ENCODE measurements around the gene DOCK6.

DNA sequence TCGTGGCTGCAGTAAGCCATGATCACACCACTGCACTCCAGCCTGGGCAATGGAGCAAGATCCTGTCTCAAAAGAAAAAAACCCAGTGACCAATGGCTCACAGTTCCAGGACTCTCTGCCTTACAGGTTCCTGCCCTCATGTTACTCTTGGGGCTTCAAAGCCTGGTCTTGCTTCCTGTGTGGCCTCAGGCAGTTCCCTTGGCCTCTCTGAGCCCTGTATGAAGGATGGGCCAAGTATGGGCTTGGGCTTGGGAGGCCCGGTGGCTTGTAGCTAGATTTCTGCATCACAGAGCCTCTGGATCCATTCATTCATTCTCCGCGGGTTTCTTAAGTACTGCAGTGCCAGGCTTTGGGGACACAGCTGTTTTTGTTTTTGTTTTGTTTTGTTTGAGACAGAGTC, 32.9 kb upstream of the DOCK6 start:
- TF ChIP-seq SP2 (CRISPR knock-in tag; IDR thresholded peaks at IDR 0.05), result no peak
- TF ChIP-seq POLR2A (IDR thresholded peaks at IDR 0.05; ENCODE audit: insufficient read depth in 1 of 2, low read depth in 2 of 2, low read length in 2 of 2), result no peak
- TF ChIP-seq RFX5 (IDR thresholded peaks at IDR 0.05; ENCODE audit: low read depth, low read length), result no peak
- TF ChIP-seq, protein P1, sequence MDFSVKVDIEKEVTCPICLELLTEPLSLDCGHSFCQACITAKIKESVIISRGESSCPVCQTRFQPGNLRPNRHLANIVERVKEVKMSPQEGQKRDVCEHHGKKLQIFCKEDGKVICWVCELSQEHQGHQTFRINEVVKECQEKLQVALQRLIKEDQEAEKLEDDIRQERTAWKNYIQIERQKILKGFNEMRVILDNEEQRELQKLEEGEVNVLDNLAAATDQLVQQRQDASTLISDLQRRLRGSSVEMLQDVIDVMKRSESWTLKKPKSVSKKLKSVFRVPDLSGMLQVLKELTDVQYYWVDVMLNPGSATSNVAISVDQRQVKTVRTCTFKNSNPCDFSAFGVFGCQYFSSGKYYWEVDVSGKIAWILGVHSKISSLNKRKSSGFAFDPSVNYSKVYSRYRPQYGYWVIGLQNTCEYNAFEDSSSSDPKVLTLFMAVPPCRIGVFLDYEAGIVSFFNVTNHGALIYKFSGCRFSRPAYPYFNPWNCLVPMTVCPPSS (IDR thresholded peaks at IDR 0.05), result no peak
- no peak for TF ChIP-seq YY1 (IDR thresholded peaks at IDR 0.05; ENCODE audit: insufficient read depth, insufficient replicate concordance, low read depth, low read length)

Measured in HepG2 (cell line).